HG03196 (cell line): ENCODE data around the gene B3GAT1.
"Not testable (repeated sequence)": the region's sequence is repeated elsewhere in the genome, so short reads cannot be mapped to it uniquely, and the experiment has no call there.

Experiments
- ATAC-seq: cut with Tn5 transposase; IDR thresholded peaks from one replicate; pipeline ENCODE4 v1.9.1; 2021; ENCODE audit not compliant: unreplicated experiment

B3GAT1 gene, protein sequence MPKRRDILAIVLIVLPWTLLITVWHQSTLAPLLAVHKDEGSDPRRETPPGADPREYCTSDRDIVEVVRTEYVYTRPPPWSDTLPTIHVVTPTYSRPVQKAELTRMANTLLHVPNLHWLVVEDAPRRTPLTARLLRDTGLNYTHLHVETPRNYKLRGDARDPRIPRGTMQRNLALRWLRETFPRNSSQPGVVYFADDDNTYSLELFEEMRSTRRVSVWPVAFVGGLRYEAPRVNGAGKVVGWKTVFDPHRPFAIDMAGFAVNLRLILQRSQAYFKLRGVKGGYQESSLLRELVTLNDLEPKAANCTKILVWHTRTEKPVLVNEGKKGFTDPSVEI

DNA sequence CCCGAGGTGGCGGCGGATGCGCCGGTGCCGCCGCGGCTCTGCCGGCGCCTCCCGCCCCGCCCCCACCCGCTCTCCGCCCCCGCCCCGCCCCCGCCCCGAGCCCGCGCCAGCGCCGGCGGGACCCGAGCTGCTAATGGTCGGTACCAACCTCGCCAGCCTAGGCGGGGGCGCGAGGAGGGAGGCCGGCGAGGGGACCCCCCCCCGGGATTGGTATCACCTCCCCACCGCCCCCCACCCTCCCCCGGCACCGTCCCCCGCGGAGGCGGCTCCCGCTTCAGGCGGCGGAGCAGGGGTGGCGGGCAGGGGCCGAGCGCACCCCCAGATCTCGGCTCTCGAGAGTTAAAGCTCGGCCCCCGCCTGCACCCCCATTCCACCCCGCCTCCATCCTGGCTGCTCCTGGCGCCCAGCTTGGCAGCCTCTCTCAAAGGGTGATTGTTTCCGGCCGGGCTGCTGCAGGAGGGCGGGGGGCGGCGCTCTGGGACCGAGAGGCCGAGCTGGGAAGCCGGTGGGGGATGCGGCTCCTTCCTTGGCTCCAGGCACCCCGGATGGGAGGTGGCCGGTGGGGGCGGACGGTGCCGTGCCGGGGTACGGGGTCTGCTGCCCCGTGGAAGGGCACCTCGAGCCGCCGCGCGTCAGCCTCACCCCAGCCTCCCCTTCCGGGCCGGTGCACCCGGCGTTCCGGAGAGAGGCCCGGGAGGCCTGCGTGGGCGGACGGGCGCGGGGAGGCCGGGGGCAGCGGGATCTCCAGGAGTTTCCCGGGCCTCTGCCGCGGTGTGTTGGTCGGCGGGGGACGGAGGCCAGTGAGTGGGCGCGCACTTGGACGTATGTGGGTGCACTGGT lies at the start of gene B3GAT1:
B3GAT1 (minus strand) TSS at position 40 of the 840 bp plus-strand sequence. CDS start 24,583 bp downstream, outside the sequence.
- no peak for ATAC-seq

DNA sequence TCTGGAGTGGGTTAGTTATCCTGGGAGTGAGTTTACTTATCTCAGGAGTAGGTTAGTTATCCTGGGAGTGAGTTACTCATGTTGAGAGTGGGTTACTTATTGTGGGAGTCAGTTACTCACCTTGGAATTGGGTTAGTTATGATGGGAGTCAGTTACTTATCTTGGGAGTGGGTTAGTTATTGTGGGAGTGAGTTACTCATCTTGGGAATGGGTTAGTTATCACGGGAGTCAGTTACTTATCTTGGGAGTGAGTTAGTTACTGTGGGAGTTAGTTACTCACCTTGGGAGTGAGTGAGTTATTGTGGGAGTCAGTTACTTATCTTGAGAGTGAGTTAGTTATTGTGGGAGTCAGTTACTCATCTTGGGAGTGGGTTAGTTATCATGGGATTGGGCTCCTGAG lies 49.6 kb upstream of the B3GAT1 start:
- no peak for ATAC-seq

DNA sequence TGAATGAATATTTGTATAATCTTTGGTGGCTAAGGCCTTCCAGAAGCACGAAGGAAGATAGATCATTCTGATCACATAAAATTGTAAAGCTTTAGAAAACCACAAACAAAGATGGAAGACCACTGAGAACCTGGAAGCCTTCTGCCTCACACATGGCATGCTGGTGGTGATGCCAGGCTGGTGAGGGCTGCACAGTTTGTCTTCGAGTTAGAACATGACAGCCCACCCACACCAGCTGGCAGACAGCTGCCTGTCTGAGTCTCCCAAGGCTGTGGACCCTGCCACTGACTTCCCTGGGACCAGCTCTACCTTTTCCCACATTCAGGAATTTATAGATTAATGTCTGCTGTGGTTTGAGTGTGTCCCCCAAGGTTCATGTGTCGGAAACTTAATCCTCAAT lies 48.8 kb upstream of the B3GAT1 start:
- ATAC-seq = no peak

DNA sequence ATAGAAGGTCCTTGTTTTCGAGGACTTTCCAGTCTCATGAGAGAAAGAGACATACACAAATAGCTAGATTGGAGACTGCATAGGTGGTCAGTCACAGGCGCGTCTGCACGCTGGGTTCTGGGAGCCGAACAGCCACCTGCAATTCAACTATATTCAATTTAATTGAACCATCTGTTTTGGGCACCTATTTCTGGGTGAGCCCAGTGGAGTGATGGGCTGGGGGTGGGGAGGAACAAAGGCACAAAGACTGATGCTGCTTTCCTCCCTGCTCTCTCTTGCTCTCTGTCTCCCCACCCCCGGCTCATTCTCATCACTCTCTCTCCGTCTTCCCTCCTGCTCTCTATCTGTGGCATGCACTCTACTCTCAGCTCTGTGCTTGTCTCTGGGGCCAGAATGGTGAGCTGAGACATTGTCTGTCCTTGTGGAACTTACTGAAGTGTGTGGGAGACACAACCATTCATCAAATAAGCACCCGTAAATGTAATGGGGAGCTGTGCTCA lies 48.1 kb upstream of the B3GAT1 start:
- no peak for ATAC-seq

DNA sequence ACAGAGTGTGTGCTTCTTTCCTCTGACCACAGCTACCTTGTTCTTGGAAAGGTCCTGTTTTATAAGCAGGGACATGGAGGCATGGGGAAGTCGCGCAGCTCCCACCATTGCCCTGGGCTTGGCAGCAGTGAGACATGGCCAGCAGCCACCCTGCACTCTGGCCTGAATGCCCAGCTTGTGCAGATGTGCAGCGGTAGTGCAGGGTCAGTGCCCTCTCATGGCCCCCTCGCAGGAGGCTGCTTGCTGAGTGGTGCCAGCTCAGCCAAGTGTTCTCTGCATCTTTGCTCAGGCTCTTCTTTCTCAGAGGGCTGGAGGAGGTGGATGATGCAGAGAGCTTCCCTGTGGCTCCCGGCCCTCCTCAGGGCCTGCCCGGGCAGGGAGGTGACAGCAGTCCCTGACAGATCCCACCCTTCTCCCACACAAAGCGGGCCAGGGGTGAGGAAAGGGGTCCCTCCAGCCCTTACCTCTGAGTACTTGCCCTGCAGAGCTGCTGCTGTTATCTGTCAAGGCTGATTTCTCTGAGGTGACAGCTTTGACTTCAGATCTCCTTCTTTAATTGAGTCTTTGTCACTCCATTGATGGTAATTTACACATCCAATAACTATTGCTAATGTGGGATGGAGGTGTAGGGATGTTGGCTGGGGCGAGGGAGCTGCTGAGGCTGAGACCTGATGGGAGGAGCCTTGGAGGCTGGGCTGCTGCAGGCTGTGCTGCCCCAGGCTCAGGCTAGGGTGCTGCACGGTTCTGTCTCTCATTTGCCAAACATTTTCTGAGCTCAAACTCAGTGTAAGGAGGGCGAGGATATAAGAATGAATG lies 47.4 kb upstream of the B3GAT1 start:
- no peak for ATAC-seq

DNA sequence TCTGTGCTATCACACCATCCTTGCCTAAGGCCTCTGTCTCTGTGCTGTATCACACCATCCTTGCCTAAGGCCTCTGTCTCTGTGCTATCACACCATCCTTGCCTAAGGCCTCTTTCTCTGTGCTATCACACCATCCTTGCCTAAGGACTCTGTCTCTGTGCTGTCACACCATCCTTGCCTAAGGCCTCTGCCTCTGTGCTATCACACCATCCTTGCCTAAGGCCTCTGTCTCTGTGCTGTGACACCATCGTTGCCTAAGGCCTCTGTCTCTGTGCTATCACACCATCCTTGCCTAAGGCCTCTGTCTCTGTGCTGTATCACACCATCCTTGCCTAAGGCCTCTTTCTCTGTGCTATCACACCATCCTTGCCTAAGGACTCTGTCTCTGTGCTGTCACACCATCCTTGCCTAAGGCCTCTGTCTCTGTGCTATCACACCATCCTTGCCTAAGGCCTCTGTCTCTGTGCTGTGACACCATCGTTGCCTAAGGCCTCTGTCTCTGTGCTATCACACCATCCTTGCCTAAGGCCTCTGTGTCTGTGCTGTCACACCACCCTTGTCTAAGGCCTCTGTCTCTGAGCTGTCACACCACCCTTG lies 45.5 kb upstream of the B3GAT1 start:
- not testable (repeated sequence) for ATAC-seq

DNA sequence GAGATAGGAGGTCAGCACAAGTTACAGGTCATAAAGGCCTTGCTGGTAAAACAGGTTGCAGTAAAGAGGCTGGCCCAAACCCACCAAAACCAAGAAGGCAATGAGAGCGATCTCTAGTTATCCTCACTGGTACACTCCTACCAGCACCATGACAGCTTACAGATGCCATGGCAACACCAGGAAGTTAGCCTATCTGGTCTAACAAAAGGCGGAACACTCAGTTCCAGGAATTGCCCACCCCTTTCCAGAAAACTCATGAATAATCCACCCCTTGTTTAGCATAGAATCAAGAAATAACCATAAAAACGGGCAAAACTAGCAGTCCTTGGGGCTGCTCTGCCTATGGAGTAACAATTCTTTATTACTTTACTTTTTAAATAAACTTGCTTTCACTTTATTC lies 43.5 kb upstream of the B3GAT1 start:
- no peak for ATAC-seq

DNA sequence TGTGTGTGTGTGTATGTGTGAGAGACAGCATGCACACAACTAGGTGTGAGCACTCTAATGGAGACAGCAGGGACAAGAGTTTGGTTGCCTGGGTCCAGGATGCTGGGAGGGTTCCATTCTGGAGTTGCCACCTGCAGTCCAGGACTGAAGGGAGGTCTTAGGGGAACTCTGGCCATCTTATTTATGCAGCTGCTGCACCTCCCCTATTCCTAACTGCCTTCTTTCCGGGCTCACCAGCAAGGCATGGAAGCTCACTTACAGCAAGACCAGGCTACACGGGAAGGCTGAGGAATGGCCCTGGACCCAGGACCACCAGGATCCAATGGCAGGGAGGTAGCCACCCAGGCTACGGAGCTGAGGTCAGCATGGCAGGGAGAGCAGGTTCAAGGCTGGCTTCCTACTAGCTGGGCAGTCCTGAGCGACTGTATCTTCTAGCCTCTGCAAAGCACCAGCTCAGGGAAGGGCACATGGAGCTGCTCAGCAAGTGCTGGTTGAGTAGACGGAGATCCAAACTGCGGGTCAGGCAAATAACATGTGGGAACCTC lies 42.2 kb upstream of the B3GAT1 start:
- ATAC-seq = no peak

DNA sequence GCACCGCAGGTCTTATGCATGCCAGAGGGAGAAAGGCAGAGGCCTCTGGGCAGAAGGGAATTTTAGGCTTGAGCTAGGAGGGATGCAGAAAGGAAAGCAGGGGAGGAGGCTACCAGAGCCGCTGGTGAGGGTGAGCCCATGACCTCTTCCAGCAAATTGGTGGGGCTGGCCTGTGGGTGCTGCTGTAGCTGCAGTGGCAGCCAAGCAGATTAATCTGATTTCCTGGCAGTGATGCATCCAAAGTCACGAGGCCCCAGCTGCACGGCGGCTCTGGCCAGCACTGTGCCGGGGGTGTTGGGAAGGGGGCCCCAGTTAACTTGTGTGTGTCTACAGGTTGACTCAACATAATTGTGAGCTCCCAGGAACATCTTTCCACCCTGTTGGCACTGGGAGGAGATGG lies 41.4 kb upstream of the B3GAT1 start:
- no peak for ATAC-seq

DNA sequence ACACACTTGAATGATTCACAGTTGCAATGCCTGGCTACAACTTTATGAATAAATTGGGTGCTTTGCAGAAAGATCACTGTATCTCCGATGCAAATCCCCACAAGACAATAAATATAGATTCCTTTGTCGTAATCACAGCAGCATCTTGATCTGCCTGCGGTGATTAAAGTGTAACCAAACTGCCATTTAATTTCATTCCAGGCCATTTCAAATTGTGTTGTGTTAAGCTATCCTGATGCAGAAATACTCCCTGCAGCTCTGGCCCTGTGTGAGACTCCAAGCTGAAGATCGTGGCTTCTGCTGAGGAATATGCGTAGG lies 40.8 kb upstream of the B3GAT1 start:
- ATAC-seq = no peak

DNA sequence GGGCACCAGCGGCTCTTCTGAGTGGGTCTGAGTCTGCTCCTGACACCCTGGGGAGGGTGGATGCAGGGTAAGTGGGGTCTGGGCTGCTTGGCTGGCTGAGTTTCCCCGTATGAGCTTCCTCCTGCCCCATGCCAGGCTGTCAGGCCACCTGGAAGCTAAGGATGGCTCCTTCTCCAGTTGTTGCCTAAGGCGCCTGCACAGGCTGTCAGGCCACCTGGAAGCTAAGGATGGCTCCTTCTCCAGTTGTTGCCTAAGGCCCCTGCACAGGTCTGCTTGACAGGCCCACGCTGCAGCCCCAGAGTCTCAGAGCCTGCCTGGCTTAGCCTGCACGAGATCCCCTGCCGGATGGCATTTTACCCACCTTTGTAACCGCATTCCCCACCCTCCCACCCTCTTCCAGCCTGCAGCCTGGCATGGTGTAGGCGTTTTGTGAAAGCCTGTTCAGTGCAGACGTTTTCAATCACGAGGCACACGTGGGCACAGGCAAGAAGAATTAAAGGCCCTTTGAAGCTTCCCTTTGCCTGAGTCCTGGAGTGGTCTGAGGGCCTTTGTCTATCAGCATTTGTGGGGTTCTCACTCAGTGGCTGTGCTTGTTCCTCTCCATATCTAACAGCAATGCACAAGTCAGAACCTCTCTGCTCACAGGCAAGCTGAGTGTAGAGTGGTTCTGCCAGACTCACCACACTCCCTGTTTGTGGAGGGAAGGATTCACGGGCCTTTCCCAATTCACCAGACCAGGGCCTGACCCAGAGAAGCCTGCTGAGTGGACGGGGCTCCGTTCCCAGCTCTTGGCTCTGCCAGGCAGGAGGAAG lies 40.2 kb upstream of the B3GAT1 start:
- no peak for ATAC-seq

DNA sequence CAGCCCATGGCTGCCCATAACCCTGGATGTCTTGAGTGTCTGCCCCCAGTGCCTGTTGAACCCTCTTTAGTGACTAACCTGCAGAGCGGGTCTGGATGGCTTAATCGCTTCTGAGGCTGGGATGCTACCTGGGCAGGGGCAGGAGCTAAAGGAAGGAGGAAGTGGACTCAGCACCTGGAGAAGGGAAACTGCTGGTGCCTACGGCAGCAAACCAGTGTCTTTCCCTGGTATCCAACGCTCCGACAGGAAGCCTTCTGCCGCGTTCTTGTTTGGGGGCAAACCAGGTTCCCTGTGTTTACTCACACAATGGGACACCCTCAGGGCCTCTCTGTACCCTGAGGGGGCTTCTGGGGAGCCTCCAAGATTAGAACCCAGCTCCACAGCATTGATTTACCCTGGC lies 38.1 kb upstream of the B3GAT1 start:
- ATAC-seq = no peak

DNA sequence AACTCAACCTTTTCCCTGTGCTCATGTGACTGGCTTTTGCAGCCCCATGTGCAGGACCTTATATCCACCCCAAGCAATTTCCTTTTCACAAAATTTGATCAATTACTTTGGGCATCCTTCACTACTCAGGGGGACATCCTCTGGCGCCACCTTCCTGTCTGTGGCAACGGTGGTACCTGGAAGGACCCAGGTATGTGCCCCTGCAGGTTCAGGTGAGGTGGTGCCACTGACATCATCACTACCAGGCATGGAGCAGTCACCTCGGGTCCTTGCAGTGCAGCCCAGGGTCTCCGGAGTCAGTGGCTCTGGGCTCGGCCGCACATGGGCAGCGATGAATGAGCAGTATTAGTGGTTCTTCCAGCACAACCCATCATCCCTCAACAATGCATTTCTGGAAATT lies 37.7 kb upstream of the B3GAT1 start:
- ATAC-seq = no peak

DNA sequence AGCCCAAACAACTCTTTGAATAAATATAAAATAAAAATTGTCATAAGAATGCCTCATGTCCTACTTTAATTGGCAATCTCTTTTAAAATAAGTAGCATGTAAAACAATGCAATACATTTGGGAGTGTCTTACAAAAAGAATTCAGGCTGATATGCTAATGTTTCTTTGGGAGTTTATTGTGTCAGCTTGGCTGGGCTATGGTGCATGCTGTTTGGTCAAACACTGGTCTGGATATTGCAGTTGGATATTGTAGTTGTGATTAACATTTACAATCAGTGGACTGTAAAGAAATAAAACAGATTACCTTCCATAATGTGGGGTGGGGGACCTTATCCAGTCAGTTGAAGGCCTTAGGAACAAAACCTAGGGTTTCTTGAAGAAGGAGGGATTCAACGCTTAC lies 37.0 kb upstream of the B3GAT1 start:
- no peak for ATAC-seq

DNA sequence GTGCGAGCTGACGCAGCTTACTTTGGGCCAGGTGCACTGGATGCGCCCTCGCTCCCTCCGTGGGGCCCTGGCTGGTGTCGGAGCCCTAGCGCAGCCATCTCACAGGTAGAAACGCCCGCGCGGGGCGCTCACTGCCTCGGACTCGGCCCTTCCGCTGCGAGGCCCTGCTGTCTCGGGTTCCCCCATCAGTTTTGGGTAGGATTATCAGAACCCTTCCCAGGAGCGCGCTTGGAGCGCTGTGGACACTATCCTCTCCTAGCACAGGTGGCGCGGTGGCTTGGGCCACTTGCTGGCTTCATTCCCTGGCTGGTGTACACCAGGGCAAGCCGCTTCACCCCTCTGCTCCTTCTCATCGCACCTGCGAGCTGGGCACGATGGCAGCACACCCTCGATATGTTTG lies 35.7 kb upstream of the B3GAT1 start:
- no peak for ATAC-seq

DNA sequence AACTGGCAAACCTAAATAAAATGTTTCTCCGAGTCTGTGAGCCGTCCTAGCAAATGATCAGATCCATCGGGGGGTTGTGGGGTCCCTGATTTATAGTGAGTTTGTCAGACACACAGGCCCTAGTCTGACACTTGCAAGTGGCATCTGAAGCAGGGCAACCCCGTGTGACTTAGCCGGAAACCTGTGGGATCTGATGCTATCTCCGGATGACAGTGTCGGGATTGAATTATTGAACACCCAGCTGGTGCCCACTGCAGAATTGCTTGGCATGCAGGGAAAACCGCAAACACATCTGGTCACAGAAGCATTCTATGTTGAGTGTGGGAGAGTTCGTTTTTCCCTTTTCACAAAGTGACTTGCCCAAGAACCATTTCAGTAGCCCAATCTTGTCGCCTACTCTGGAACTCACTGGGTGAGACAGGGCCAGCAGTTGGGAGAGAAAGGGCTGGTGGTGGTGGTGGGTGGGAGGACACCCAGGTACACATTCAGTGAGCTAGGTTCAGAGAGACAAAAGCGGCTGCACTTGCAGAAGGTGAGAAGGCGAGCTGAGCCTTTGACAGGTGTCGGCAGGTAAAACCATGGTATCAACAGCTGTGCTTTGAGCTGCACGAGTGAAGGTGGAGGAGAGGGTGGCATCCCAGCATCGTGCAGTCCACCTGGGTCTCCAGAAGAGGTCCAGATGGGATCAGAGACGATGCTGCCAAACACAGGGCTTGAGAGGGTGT lies 33.7 kb upstream of the B3GAT1 start:
- ATAC-seq = no peak

DNA sequence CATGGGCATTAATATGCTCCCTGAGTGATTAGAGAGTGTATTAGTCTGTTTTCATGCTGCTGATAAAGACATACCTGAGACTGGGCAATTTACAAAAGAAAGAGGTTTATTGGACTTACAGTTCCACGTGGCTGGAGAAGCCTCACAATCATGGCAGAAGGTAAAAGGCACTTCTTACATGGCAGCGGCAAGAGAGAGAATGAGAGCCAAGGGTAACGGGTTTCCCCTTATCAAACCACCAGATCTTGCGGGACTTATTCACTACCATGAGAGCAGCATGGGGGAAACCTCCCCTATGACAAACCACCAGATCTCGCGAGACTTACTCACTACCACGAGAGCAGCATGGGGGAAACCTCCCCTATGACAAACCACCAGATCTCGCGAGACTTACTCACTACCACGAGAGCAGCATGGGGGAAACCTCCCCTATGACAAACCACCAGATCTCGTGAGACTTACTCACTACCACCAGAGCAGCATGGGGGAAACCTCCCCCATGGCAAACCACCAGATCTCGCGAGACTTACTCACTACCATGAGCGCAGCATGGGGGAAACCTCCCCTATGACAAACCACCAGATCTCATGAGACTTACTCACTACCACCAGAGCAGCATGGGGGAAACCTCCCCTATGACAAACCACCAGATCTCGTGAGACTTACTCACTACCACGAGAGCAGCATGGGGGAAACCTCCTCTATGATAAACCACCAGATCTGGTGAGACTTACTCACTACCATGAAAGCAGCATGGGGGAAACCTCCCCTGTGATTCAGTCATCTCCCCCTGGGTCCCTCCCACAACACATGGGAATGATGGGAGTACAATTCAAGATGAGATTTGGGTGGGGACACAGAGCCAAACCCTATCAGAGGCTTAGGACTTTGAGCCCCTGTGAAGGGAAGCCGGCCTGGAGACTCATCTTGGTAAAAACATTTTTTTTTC lies 32.4 kb upstream of the B3GAT1 start:
- not testable (repeated sequence) for ATAC-seq

DNA sequence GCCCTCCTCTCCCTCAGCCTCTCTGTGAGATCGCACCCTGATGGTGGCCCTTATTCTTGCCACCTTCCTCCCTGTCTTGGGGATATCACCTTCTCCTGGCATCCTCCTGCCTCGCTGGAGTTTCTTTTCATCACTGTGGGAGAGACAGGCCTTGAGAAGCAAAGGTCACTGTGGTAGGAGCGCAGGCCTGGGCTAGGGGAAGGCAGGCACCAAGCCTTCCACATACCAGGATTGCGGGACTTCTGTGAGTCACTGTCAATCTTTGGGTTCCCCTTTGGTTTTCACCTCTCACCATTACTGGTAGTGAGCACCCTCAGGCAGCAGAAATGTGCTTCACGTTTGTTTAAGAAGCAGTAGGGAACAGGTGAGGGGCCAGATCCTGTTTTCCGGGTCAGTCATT lies 31.2 kb upstream of the B3GAT1 start:
- ATAC-seq = no peak
